ENCODE results near the gene TFPI. TPM values are rescaled to one million over a fixed set of nuclear protein-coding genes. Genes with fewer than 3 reads are reported as not detected.
A peak's percentile ranks its signal among the peaks of the same experiment; 100 is the strongest.

TFPI gene
- total RNA-seq, 4 donors from 2014 or later = 7.1 to 28.9 (median 20.2) TPM

DNA sequence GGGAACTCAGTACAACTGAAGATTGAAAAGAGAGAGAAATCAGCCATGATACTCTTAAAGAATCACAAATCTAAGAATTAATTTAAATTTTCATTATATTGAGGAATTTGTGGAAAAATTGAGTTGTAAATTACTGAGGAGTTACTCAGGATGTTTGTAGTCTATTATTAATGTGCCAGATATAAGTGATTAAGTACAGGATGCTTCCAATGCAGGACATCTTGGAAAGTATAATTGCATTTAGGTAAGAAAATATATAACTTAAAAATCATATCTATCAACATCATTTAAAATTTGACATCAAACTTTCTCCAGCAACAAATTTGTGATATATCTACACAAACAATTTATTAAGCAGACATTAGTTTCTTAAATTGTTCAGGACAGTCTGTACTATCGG lies 107.5 kb downstream of the TFPI start:
- intact Hi-C loops (cut with DNase I; ENCODE audit: low total_unique reads) (no loop called here), in situ Hi-C loops (cut with MboI; ENCODE audit: low pct_ligation_motif_present in 1 of 4, low pct_unique_long_range_greater_than_20kb in 1 of 4, low sequenced_read_pairs in 3 of 4) (loop anchor here in 2 of 4 donors (25.0 kb wide), 1 partner anchor 584 kb away; no protein-coding TSS in a partner anchor)
- no peak for DNase-seq
- Histone ChIP-seq H3K4me1 (no peaks in the 10 kb centered on the region), H3K27me3 (no peaks in the 10 kb centered on the region), H3K4me3 (peak overlapping the region in 1 of 4 donors; percentile 30), H3K9me3 (no peaks in the 10 kb centered on the region), H3K36me3 (no peaks in the 10 kb centered on the region), H3K27ac (peak overlapping the region in 1 of 4 donors; percentile 4)
- no peak for TF ChIP-seq EP300 (IDR thresholded peaks at IDR 0.05; ENCODE audit: low read depth)
- TF ChIP-seq POLR2AphosphoS5 (IDR thresholded peaks at IDR 0.05) = no peak
- no peak for TF ChIP-seq POLR2A (IDR thresholded peaks at IDR 0.05)
- TF ChIP-seq CTCF (IDR thresholded peaks at IDR 0.05) = no peak
- WGBS, 2 donors (ENCODE audit: low coverage in 1 of 2) = 49 to 85% methylated on average over 1 of the region's 1 CpG

- Histone ChIP-seq H3K27me3 (no peaks in the 10 kb centered on the region), H3K4me1 (no peaks in the 10 kb centered on the region), H3K9me3 (no peaks in the 10 kb centered on the region), H3K36me3 (no peaks in the 10 kb centered on the region), H3K4me3 (no peak overlapping the region), H3K27ac (no peak overlapping the region)
- TF ChIP-seq POLR2A (IDR thresholded peaks at IDR 0.05) = no peak
- TF ChIP-seq EP300 (IDR thresholded peaks at IDR 0.05; ENCODE audit: low read depth) = no peak
- no peak for TF ChIP-seq CTCF (IDR thresholded peaks at IDR 0.05)
- no peak for TF ChIP-seq POLR2AphosphoS5 (IDR thresholded peaks at IDR 0.05)
- intact Hi-C loops (cut with DNase I; ENCODE audit: low total_unique reads) = no loop called here
- in situ Hi-C loops (cut with MboI; ENCODE audit: low pct_ligation_motif_present in 1 of 4, low pct_unique_long_range_greater_than_20kb in 1 of 4, low sequenced_read_pairs in 3 of 4) = loop anchor here in 2 of 4 donors (25.0 kb wide), 1 partner anchor 583 kb away; no protein-coding TSS in a partner anchor
- no peak for DNase-seq
- 63 to 77% methylated on average over 6 of the region's 6 CpGs for WGBS, 2 donors (ENCODE audit: low coverage in 1 of 2)
Observed at GRCh38 chr2:187445051-187445450, 109.2 kb downstream of the TFPI start.

DNA sequence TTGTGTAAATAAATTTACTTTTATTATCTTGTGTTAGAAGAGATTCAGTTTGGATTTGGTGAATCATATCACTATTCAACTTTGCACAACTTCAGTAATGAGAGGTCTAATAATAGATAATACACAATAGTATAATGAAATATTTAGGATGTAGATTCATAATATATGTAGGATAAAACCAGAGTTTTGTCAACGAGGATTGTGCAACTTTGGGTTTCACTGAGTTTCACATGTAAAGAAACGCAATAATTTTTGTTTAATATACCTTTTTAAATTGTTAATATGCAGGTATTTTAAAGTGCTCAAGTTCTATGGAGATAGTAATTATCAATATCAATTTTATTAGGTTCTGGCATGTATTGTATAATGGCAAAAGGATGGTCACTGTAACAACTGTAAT lies 111.5 kb downstream of the TFPI start:
- no peak for DNase-seq
- H3K9me3 ChIP-seq = no peaks in the 10 kb centered on the region
- H3K36me3 ChIP-seq = no peaks in the 10 kb centered on the region
- TF ChIP-seq CTCF (IDR thresholded peaks at IDR 0.05) (no peak), EP300 (IDR thresholded peaks at IDR 0.05; ENCODE audit: low read depth) (no peak), POLR2A (IDR thresholded peaks at IDR 0.05) (no peak), POLR2AphosphoS5 (IDR thresholded peaks at IDR 0.05) (no peak)
- WGBS, 2 donors (ENCODE audit: low coverage in 1 of 2) = 57 to 65% methylated on average over 2 of the region's 2 CpGs
- intact Hi-C loops (cut with DNase I; ENCODE audit: low total_unique reads) (no loop called here), in situ Hi-C loops (cut with MboI; ENCODE audit: low pct_ligation_motif_present in 1 of 4, low pct_unique_long_range_greater_than_20kb in 1 of 4, low sequenced_read_pairs in 3 of 4) (loop anchor here in 2 of 4 donors (25.0 kb wide), 1 partner anchor 580 kb away; no protein-coding TSS in a partner anchor)
- H3K4me1 ChIP-seq = no peaks in the 10 kb centered on the region
- H3K4me3 ChIP-seq = no peak overlapping the region
- no peaks in the 10 kb centered on the region for H3K27me3 ChIP-seq
- no peak overlapping the region for H3K27ac ChIP-seq

GRCh38 chr2:187442378-187442777 lies 111.9 kb downstream of the TFPI start:
- H3K27ac ChIP-seq = no peak overlapping the region
- 76 to 81% methylated on average over 1 of the region's 1 CpG for WGBS, 2 donors (ENCODE audit: low coverage in 1 of 2)
- no peaks in the 10 kb centered on the region for H3K4me1 ChIP-seq
- H3K4me3 ChIP-seq = no peak overlapping the region
- in situ Hi-C loops (cut with MboI; ENCODE audit: low pct_ligation_motif_present in 1 of 4, low pct_unique_long_range_greater_than_20kb in 1 of 4, low sequenced_read_pairs in 3 of 4) (loop anchor here in 2 of 4 donors (25.0 kb wide), 1 partner anchor 580 kb away; no protein-coding TSS in a partner anchor), intact Hi-C loops (cut with DNase I; ENCODE audit: low total_unique reads) (no loop called here)
- TF ChIP-seq CTCF (IDR thresholded peaks at IDR 0.05) = no peak
- TF ChIP-seq EP300 (IDR thresholded peaks at IDR 0.05; ENCODE audit: low read depth) = no peak
- H3K9me3 ChIP-seq = no peaks in the 10 kb centered on the region
- no peaks in the 10 kb centered on the region for H3K27me3 ChIP-seq
- no peak for DNase-seq
- H3K36me3 ChIP-seq = no peaks in the 10 kb centered on the region

Measured in transverse colon (tissue), 4 donors.